GM12864 (cell line): ENCODE data around the gene ZBTB7B.
A peak's percentile ranks its signal among the peaks of the same experiment; 100 is the strongest.

Experiments
- DNase-seq: peaks from one replicate; pipeline ENCODE4 v3.0.0-alpha.2; 2011; ENCODE audit warnings: low read depth
- H3K4me3 ChIP-seq: 2 replicates; pipeline ENCODE4 v1.5.1; 2011; ENCODE audit warnings: mild to moderate bottlenecking, low read depth, low read length, control low read depth
- CTCF ChIP-seq: IDR thresholded peaks from 2 replicates; pipeline ENCODE4 v1.5.1; 2011; ENCODE audit warnings: low read depth, mild to moderate bottlenecking, moderate library complexity, low read length, control low read depth, inconsistent platforms; ENCODE audit errors: missing control alignments

Gene ZBTB7B

GRCh38 chr1:154998201-154998780 lies 4.3 kb upstream of the ZBTB7B start:
- H3K4me3 ChIP-seq, result peak overlapping the region; percentile 73
- TF ChIP-seq CTCF, result peak; percentile 33
- no peak for DNase-seq

- DNase-seq, result no peak
- peak overlapping the region; percentile 73 for H3K4me3 ChIP-seq
These were observed 3.6 kb upstream of the ZBTB7B start for GRCh38 chr1:154998818-154999570.

GRCh38 chr1:154999571-155000410 lies 2.8 kb upstream of the ZBTB7B start:
- no peak for DNase-seq
- peak overlapping the region; percentile 73 for H3K4me3 ChIP-seq
- no peak for TF ChIP-seq CTCF

More at GRCh38 chr1:154998818-154999570, 3.6 kb upstream of the ZBTB7B start:
- TF ChIP-seq CTCF, result peak; percentile 97

GRCh38 chr1:155000411-155000725 lies 2.2 kb upstream of the ZBTB7B start:
- no peak for DNase-seq

GRCh38 chr1:155000726-155001424 lies 1.7 kb upstream of the ZBTB7B start:
- peak overlapping the region; percentile 73 for H3K4me3 ChIP-seq
- no peak for DNase-seq
- TF ChIP-seq CTCF, result peak; percentile 7

More at GRCh38 chr1:155000411-155000725, 2.2 kb upstream of the ZBTB7B start:
- TF ChIP-seq CTCF, result no peak
- H3K4me3 ChIP-seq, result peak overlapping the region; percentile 73

GRCh38 chr1:155001425-155001674 lies 1.3 kb upstream of the ZBTB7B start:
- TF ChIP-seq CTCF, result no peak
- no peak for DNase-seq
- H3K4me3 ChIP-seq, result peak overlapping the region; percentile 73
